ENCODE measurements around the gene PEX10.

DNA sequence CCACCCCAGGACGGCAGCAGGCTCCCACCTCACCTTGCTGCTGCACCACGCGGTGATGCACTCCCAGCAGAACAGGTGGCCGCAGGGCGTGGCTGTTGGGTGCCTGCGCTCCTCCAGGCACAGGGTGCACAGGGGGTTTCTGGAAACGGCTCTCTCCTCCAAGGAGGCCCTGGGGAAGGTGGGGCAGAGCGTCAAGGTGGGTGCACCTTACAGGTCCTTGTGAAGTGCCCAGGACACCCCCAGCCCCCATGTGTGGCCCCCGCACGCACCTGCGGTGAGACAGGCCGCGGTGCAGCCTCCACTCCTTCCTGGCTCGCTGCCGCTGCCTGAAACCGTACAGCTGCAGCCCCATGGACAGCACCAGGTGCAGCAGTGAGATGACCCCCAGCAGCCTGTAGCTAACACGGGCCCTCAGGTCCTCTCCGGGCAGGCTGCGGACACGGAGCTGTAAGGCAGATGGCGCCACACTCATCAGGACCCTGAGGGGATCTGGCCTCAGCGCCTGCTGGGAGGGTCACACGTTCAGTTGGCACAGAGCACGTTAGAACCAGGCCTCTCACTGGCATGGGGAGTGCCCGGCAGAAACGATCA is 5.8 kb downstream of the PEX10 start:
- TF ChIP-seq POLR2AphosphoS5 (IDR thresholded peaks at IDR 0.05) (no peak), EP300 (conservative IDR thresholded peaks at IDR 0.05; ENCODE audit: poor library complexity, severe bottlenecking) (no peak), TAF1 (IDR thresholded peaks at IDR 0.05; ENCODE audit: low read depth) (no peak), EZH2 (IDR thresholded peaks at IDR 0.05; ENCODE audit: borderline replicate concordance, insufficient read depth, low read length, poor library complexity, severe bottlenecking) (no peak)
- TF ChIP-seq, protein P1, sequence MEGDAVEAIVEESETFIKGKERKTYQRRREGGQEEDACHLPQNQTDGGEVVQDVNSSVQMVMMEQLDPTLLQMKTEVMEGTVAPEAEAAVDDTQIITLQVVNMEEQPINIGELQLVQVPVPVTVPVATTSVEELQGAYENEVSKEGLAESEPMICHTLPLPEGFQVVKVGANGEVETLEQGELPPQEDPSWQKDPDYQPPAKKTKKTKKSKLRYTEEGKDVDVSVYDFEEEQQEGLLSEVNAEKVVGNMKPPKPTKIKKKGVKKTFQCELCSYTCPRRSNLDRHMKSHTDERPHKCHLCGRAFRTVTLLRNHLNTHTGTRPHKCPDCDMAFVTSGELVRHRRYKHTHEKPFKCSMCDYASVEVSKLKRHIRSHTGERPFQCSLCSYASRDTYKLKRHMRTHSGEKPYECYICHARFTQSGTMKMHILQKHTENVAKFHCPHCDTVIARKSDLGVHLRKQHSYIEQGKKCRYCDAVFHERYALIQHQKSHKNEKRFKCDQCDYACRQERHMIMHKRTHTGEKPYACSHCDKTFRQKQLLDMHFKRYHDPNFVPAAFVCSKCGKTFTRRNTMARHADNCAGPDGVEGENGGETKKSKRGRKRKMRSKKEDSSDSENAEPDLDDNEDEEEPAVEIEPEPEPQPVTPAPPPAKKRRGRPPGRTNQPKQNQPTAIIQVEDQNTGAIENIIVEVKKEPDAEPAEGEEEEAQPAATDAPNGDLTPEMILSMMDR (IDR thresholded peaks at IDR 0.05; ENCODE audit: poor library complexity, severe bottlenecking) = peak; percentile 19

Measured in neural cell (in vitro differentiated cells).